ENCODE results near the gene TPO.

- TF ChIP-seq USF1 (CRISPR knock-in tag; IDR thresholded peaks at IDR 0.05) (no peak), E2F1 (CRISPR knock-in tag; IDR thresholded peaks at IDR 0.05) (no peak), ZNF232 (CRISPR knock-in tag; IDR thresholded peaks at IDR 0.05) (no peak), CTCF (IDR thresholded peaks at IDR 0.05) (no peak), FOXP4 (CRISPR knock-in tag; IDR thresholded peaks at IDR 0.05) (no peak), CREB1 (CRISPR knock-in tag; IDR thresholded peaks at IDR 0.05) (no peak), EMX1 (CRISPR knock-in tag; IDR thresholded peaks at IDR 0.05) (no peak), ETV6 (CRISPR knock-in tag; IDR thresholded peaks at IDR 0.05) (no peak)
Measured at GRCh38 chr2:1571477-1572417, 158.5 kb downstream of the TPO start.
